ENCODE data around the gene RELN.

GRCh38 chr7:103632005-103632639 lies 357.3 kb downstream of the RELN start:
- TF ChIP-seq, protein P1, sequence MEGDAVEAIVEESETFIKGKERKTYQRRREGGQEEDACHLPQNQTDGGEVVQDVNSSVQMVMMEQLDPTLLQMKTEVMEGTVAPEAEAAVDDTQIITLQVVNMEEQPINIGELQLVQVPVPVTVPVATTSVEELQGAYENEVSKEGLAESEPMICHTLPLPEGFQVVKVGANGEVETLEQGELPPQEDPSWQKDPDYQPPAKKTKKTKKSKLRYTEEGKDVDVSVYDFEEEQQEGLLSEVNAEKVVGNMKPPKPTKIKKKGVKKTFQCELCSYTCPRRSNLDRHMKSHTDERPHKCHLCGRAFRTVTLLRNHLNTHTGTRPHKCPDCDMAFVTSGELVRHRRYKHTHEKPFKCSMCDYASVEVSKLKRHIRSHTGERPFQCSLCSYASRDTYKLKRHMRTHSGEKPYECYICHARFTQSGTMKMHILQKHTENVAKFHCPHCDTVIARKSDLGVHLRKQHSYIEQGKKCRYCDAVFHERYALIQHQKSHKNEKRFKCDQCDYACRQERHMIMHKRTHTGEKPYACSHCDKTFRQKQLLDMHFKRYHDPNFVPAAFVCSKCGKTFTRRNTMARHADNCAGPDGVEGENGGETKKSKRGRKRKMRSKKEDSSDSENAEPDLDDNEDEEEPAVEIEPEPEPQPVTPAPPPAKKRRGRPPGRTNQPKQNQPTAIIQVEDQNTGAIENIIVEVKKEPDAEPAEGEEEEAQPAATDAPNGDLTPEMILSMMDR (conservative IDR thresholded peaks at IDR 0.05; ENCODE audit: low read length), result no peak
- TF ChIP-seq EZH2phosphoT487 (IDR thresholded peaks at IDR 0.05; ENCODE audit: borderline replicate concordance), result no peak
